NCI-H526 (cell line): Measurements from ENCODE around the gene PPHLN1.
"Not testable (repeated sequence)": the region's sequence is repeated elsewhere in the genome, so short reads cannot be mapped to it uniquely, and the experiment has no call there.

Source experiments
- DNase-seq, 2 experiments: peaks; one replicate each; lab custom pipeline; 2025; lab: John Stamatoyannopoulos, UW

Gene PPHLN1

DNA sequence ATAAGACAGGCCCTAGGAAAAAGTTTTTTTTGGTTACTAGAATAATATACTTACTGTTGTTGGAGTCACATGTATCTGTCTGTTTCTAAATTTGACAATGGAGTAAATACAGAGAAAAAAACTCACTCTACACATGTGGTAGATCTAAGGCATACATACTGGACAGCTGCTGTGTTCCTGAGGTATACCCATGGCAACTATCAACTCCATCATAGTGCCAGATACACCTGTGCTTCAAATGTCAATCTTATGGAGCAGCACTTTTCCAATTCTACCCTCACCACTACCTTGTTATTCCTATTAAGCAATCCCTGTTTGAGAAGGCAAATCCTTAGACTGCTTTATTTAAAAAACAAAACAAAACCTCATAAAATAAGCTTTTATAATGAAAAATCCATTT, 3.4 kb upstream of the PPHLN1 start:
- no peak for DNase-seq

DNA sequence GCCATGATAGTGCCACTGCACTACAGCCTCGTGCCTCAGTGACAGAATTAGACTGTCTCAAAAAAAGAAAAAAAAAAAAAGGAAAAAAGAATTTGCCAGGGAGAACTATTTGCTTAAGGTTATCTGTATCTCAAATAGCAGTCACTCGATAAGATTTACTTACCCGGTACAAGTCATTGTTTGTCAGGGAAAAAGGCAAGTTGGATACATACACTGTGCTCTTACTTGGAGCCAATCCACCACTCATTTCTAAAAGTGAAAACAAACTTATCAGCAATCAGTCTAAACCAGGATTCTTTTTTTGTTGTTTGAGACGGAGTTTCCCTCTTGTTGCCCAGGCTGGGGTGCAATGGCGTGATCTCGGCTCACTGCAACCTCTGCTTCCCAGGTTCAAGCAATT, 2.1 kb upstream of the PPHLN1 start:
- DNase-seq: no peak

DNA sequence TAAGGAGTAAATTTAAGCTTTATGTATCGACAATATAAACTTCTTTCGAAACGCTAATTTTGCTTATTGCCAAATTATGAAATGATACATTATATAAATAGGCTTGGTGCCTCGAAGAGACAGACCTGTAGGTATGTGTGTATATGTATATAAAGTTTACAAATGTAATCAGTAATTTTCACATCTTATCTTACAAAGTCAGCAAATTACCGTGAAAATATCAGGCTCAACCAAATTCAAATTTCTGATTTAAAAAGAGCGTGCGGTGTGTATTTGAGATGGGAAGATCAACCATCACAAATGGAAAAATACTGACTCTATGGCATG, 678 bp upstream of the PPHLN1 start:
- no peak for DNase-seq

DNA sequence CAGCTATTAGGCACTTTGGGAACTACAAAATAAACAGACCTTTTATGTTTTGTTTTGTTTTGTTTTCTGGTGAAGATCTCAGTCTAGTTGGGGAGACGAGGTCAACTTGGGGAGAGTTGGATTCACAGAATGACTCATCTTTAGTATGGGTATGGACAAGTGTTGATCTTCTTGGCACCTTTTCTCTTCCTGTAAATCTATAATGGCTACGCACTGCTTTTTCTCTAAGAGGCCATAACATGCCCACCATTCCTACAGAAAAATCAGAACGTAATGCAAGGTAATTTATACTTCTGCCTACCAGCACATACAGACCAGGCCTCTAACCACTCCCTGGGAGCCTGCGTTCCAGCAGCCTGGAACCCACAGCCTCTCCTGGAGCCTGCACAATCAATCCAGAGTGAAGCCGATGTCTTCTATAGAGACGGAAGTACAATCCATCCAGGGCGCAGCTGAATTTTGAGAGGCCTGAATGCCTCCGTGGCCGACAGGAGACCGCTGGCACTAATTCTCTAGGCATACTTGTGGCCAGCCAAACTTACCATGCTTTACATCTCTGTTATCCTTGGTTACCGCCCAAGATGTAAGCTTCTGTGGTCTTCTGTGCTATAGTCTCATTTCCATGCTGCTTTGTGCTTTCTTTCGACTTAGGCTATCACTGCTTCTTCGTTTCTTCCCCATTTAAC, 717 bp downstream of the PPHLN1 start:
- DNase-seq: peak; percentile 22 to 38

DNA sequence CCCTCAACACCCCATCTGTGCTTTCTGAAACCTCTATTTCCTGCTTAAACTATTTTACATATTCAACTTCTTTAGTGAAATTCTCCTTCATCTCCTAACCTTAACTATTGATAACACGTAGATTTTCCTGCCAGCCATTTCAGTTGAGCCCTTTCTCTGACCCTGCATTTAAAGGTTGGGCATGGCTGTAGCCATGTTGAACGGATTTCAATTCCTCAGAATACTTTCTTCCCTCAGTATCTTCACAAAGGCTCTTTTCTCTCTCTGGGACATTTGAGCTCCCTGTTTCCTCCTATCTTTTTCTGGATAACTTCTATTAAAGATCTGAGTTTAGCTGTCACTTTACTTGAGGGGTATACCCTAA, 1.2 kb downstream of the PPHLN1 start:
- DNase-seq: no peak

DNA sequence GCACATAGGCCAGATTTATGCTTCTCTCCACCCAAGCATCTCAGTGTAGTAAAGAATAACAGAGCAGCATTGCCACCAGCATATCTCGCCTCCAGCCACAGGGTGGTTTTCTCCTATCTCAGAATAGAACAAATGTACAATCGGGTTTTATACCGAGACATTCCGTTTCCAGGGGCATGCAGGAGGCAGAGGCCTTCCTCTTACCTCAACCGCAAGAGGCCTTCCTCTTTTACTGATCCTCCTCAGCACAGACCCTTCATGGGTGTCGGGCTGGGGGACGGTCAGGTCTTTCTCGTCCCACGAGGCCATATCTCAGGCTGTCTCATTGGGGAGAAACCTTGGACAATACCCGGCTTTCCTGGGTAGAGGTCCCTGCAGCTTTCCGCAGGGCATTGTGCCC, 4.1 kb downstream of the PPHLN1 start:
- not testable (repeated sequence) for DNase-seq

DNA sequence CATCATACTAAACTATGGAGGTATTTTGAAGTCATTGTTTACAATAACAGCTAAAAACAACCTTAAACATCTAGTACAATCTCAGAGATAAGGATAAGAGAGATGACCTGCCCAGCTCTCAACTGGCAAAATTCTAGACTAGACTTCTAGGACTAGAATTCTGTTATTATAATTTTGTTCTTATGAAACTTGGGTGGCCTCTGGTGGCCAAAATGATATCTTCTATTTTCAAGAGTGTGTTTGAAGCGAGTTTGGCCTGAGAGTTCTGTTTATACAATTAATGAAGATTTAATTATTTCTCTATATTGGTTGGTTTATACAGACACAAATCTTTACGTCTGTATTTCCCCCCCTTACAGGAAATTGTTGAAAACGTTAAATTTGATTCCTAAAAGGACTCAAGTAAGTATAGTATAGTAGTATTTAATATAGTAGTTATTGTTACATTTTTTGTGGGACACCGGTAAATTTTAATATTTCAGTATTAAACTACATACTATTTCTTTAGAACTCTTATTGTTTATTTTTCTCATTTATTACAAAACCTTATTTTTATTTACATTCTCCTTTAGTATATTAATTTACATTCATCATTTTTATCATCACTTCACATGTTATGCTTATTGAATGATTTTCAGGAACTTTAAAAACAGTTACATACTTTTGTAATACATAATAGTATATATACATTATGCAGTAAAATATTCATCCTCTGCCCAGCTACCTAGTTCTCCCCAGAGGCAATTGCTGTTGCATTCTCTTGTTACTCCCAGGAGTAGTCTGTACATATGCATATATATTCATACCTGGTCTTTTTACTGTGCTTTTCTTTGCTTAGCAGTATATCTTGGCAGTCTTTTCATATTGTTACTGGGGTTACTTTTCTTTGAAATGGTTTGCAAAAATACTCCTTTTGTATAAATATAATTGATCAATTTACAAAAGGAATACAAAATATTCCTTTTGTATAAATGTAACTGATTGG, 6.6 kb downstream of the PPHLN1 start:
- DNase-seq: peak; percentile 33 to 65

GRCh38 chr12:42336286-42336685, 10.3 kb downstream of the PPHLN1 start:
- DNase-seq: no peak

DNA sequence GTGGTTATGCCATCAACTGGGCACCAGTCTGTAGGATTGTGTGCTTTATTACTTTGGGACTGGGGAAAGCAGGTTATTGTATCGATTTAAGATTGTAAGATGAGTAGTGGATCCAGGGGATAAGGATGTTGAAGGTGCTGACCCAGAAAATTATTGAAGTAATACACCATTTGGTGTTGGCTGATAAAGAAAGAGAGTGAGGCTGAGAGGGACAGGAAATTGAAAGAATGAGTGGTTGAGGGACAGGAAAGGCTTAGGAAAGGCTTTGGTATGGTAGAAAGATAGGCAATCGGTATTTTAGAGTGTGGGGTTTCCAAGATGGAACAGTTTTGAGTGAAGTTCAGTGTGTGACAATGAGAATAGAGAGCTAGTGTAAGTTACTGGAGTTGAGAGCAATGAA, 12.3 kb downstream of the PPHLN1 start:
- no peak for DNase-seq

- no peak for DNase-seq
Observed at GRCh38 chr12:42342028-42342427, 16.1 kb downstream of the PPHLN1 start.

- no peak for DNase-seq
Observed at GRCh38 chr12:42343721-42344120, 17.8 kb downstream of the PPHLN1 start.

DNA sequence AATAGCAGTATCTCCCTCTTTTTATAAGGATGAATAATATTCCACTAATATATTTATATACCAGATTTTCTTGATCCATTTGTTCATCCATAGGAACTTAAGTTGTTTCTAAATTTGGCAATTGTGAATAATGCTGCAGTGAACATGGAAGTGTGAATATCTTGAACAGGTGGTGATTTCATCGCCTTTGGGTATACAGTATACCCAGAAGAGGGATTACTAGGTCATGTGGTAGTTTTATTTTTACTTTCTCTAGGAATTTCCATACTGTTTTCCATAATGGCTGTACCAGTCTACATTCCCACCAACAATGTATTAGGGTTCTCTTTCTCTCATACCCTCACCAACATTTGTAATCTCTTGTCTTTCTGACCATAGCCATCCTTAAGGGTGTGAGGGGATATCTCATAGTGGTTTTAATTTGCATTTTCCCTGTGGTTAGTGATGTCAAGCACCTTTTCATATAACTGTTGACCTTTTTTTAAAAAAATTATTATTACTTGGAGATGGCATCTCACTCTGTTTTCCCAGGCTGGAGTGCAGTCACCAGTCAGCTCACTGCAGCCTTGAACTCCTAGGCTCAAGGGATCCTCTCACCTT, 20.5 kb downstream of the PPHLN1 start:
- peak in 1 of 2 experiments; percentile 11 for DNase-seq

DNA sequence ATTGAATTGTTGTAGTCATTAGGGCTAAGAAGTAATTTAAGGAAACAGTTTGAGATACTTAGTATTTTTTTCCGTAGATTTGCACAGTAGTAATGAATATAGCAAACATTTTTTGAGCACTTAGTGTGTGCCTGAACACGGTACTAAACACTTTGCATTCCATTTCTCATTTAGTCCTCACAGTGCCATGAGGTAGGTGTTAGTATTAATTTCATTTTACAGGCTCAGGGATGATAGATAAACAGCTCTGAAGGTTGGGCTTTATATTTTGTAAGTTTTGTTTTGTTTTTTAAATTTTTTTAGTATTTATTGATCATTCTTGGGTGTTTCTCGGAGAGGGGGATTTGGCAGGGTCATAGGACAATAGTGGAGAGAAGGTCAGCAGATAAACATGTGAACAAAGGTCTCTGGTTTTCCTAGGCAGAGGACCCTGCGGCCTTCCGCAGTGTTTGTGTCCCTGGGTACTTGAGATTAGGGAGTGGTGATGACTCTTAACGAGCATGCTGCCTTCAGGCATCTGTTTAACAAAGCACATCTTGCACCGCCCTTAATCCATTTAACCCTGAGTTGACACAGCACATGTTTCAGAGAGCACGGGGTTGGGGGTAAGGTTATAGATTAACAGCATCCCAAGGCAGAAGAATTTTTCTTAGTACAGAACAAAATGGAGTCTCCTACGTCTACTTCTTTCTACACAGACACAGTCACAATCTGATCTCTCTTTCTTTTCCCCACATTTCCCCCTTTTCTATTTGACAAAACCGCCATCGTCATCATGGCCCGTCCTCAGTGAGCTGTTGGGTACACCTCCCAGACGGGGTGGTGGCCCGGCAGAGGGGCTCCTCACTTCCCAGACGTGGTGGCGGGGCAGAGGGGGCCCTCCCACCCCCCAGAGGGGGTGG, 23.4 kb downstream of the PPHLN1 start:
- DNase-seq: not testable (repeated sequence)

GRCh38 chr12:42350021-42350407, 24.0 kb downstream of the PPHLN1 start:
- not testable (repeated sequence) for DNase-seq

GRCh38 chr12:42356344-42356743, 30.4 kb downstream of the PPHLN1 start:
- DNase-seq: no peak

GRCh38 chr12:42360747-42361403, 34.9 kb downstream of the PPHLN1 start:
- DNase-seq: no peak

- DNase-seq: no peak
Observed at GRCh38 chr12:42361909-42362646, 36.1 kb downstream of the PPHLN1 start.

DNA sequence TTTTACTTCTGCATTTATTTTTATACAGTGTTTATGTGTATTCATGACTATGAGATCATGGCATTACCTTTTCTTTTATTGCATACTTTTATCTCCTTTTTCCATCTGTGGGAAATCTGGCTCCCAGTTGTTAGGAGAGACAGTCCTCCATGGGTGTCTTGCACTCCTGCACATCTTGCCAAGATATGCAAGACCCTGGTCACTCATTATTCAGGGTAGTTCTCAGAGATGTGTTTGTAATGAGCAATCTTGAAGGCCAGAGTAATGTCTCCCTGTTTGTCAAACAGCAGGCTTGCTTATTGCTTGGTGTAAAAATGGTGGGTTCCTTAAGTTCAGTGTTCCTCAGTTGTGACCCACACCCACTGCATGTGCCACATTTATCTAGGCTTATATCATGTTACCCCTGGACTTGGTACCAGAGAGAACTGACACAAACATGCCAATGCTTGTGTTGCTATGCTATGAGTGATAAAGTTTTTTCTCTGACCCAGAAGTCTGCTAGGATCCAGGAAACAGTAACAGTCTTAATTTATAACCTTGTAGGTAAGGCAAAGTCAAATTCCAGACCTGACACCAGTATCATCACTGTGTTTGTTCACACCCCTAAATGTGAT, 36.8 kb downstream of the PPHLN1 start:
- no peak for DNase-seq

GRCh38 chr12:42364692-42365091, 38.7 kb downstream of the PPHLN1 start:
- no peak for DNase-seq

DNA sequence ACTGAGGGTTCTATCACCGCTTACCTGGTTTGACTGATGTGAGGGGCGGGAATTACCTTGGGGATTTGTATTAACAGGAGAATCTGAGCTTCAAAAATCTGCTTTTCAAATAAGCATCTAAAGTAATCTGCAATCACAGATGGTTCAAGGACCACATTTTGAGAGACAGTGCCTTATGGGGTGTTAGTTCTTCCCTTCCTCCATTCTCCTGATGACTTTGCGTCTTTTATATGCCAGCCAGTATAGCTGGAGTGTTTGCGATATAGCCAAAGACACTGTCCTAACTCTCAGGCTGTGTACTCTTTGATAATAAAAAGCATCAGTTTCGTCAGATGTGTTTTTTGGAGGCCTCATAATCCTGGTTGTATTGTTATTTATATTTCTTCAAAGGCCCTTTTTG, 39.5 kb downstream of the PPHLN1 start:
- DNase-seq: no peak
